Esophagus squamous epithelium (tissue), 5 donors: ENCODE data around the gene IL10. TPM values are rescaled to one million over a fixed set of nuclear protein-coding genes. Genes with fewer than 3 reads are reported as not detected.
A peak's percentile ranks its signal among the peaks of the same experiment; 100 is the strongest.

Experiments used
- DNase-seq: peaks from one replicate; lab custom pipeline; 2025; lab: John Stamatoyannopoulos, UW
- H3K27ac ChIP-seq, 4 donors: fragments of 200-600 bp; sonication (generic); one replicate each; pipeline ENCODE4 v1.5.1; 2016 to 2019; ENCODE audit warnings: mild to moderate bottlenecking in 1 of 4
- H3K27me3 ChIP-seq, 4 donors: fragments of 200-600 bp; sonication (generic); 1 replicate in 3 of 4; 2 replicates in 1 of 4; pipeline versions ENCODE4 v1.5.1 to v1.6.0; 2017 to 2021; ENCODE audit warnings: antibody characterized with exemption in 1 of 4
- H3K36me3 ChIP-seq, 3 donors: fragments of 200-600 bp; sonication (generic); one replicate each; pipeline ENCODE4 v1.5.1; 2016 to 2019
- H3K4me1 ChIP-seq, 3 donors: fragments of 200-600 bp; sonication (generic); one replicate each; pipeline ENCODE4 v1.5.1; 2017 to 2019
- H3K4me3 ChIP-seq, 4 donors: fragments of 200-600 bp; sonication (generic); 1 replicate in 3 of 4; 2 replicates in 1 of 4; pipeline ENCODE4 v1.5.1; 2016 to 2019; ENCODE audit warnings: mild to moderate bottlenecking in 2 of 4, moderate library complexity in 1 of 4
- H3K9me3 ChIP-seq, 3 donors: fragments of 200-600 bp; sonication (generic); one replicate each; pipeline ENCODE4 v1.5.1; 2016 to 2019
- CTCF ChIP-seq, 6 experiments: fragments of 450-650 bp in 4 of 6; fragments of 200-600 bp in 2 of 6; sonication (generic) in 2 of 6; IDR thresholded peaks; one replicate each; pipeline ENCODE4 v1.5.1; 2016 to 2019; ENCODE audit warnings: antibody characterized with exemption in 6 of 6, mild to moderate bottlenecking in 4 of 6, moderate library complexity in 4 of 6
- POLR2A ChIP-seq, 4 donors: fragments of 450-650 bp; IDR thresholded peaks; one replicate each; pipeline ENCODE4 v1.6.1; 2017; ENCODE audit warnings: antibody characterized with exemption in 4 of 4, mild to moderate bottlenecking in 4 of 4, moderate library complexity in 3 of 4
- WGBS, 2 donors: methylation state at CpG; one replicate each; pipeline ENCODE4 v1.1.5; 2018; 5-methylcytosine and 5-hydroxymethylcytosine counted together
- intact Hi-C: fragments of 100-400 bp; cut with DNase I; formaldehyde crosslinking; loops from one replicate; pipeline ENCODE4 v1.15.0; 2022
- total RNA-seq, 4 donors: library from RNA; depleted of rRNA; stranded (reverse); fragments of >200 nt; gene quantifications; one replicate each; pipeline ENCODE4 v1.1.0, GENCODE V29; 2016
- donor health status: DM: yes; HTN: yes; CAD: no.

The IL10 gene
- total RNA-seq, 4 donors from 2014 or later: 0.70 to 2.5 (median 1.5) TPM; not detected in 1

- intact Hi-C loops: no loop called here
- Histone ChIP-seq H3K27me3 (no peaks in the 10 kb centered on the region), H3K9me3 (no peaks in the 10 kb centered on the region), H3K27ac (no peak overlapping the region), H3K4me3 (no peak overlapping the region), H3K4me1 (no peaks in the 10 kb centered on the region), H3K36me3 (no peaks in the 10 kb centered on the region)
- DNase-seq: no peak
- 87 to 97% methylated on average over 3 of the region's 3 CpGs for WGBS, 2 donors
- no peak for TF ChIP-seq CTCF (IDR thresholded peaks at IDR 0.05)
- no peak for TF ChIP-seq POLR2A (IDR thresholded peaks at IDR 0.05)
Observed at GRCh38 chr1:206788487-206789050, 16.3 kb upstream of the IL10 start.

GRCh38 chr1:206787891-206788290, 15.6 kb upstream of the IL10 start:
- no peak overlapping the region for H3K4me3 ChIP-seq
- H3K36me3 ChIP-seq: no peaks in the 10 kb centered on the region
- H3K9me3 ChIP-seq: no peaks in the 10 kb centered on the region
- H3K4me1 ChIP-seq: no peaks in the 10 kb centered on the region
- 84 to 86% methylated on average over 5 of the region's 5 CpGs for WGBS, 2 donors
- H3K27me3 ChIP-seq: no peaks in the 10 kb centered on the region
- DNase-seq: no peak
- TF ChIP-seq POLR2A (IDR thresholded peaks at IDR 0.05): no peak
- no peak for TF ChIP-seq CTCF (IDR thresholded peaks at IDR 0.05)
- intact Hi-C loops: no loop called here
- H3K27ac ChIP-seq: no peak overlapping the region

- intact Hi-C loops: no loop called here
- H3K27me3 ChIP-seq: no peaks in the 10 kb centered on the region
- TF ChIP-seq POLR2A (IDR thresholded peaks at IDR 0.05) (no peak), CTCF (IDR thresholded peaks at IDR 0.05) (no peak)
- no peaks in the 10 kb centered on the region for H3K4me1 ChIP-seq
- no peak for DNase-seq
- no peak overlapping the region for H3K27ac ChIP-seq
- H3K4me3 ChIP-seq: no peak overlapping the region
- no peaks in the 10 kb centered on the region for H3K9me3 ChIP-seq
- WGBS, 2 donors: 73 to 74% methylated on average over 4 to 5 of the region's 5 CpGs
- no peaks in the 10 kb centered on the region for H3K36me3 ChIP-seq
Observed at GRCh38 chr1:206786212-206786886, 14.1 kb upstream of the IL10 start.

- H3K9me3 ChIP-seq: no peaks in the 10 kb centered on the region
- no peak for TF ChIP-seq POLR2A (IDR thresholded peaks at IDR 0.05)
- no peak for TF ChIP-seq CTCF (IDR thresholded peaks at IDR 0.05)
- DNase-seq: no peak
Observed at GRCh38 chr1:206785182-206785765, 13.0 kb upstream of the IL10 start.

GRCh38 chr1:206784471-206784903, 12.2 kb upstream of the IL10 start:
- Histone ChIP-seq H3K4me3 (no peak overlapping the region), H3K36me3 (no peaks in the 10 kb centered on the region), H3K9me3 (no peaks in the 10 kb centered on the region), H3K27me3 (no peaks in the 10 kb centered on the region), H3K27ac (no peak overlapping the region), H3K4me1 (no peaks in the 10 kb centered on the region)
- TF ChIP-seq POLR2A (IDR thresholded peaks at IDR 0.05): no peak
- TF ChIP-seq CTCF (IDR thresholded peaks at IDR 0.05): no peak
- DNase-seq: peak; percentile 32
- 74 to 90% methylated on average over 13 to 15 of the region's 17 CpGs for WGBS, 2 donors
- intact Hi-C loops: no loop called here

More at GRCh38 chr1:206785182-206785765, 13.0 kb upstream of the IL10 start:
- H3K4me1 ChIP-seq: no peaks in the 10 kb centered on the region
- intact Hi-C loops: no loop called here
- no peak overlapping the region for H3K27ac ChIP-seq
- H3K27me3 ChIP-seq: no peaks in the 10 kb centered on the region
- H3K36me3 ChIP-seq: no peaks in the 10 kb centered on the region
- H3K4me3 ChIP-seq: no peak overlapping the region
- 73 to 86% methylated on average over 3 to 4 of the region's 4 CpGs for WGBS, 2 donors
